Activated CD4-positive, alpha-beta T cell treated with anti-CD3 and anti-CD28 coated beads for 24 hours (primary cell): Measurements from ENCODE around the gene C9orf85.
A peak's percentile ranks its signal among the peaks of the same experiment; 100 is the strongest.

Experiments used
- DNase-seq, 2 donors: peaks; one replicate each; pipeline ENCODE4 v3.0.0-alpha.2; 2020; ENCODE audit warnings: low read depth in 2 of 2

Gene C9orf85

DNA sequence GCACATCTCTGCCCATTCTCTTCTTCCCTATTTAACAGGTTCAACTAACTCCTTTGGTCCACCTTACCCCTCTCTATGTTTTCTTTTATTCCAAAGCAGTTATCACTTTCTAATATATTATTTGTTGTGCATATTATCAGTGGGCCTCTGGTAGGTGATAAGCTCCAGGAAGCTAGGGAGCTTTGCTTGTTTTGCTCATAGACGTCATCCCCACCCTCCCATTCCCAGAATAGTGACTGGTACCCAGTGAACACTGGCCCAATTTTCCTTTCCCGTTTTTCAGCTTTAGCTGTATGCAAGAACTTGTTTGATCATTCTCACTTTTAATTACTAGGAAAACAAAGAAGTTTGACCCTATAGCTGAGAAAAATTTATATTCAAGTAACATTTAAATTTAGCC, 7.4 kb upstream of the C9orf85 start:
- DNase-seq: no peak

DNA sequence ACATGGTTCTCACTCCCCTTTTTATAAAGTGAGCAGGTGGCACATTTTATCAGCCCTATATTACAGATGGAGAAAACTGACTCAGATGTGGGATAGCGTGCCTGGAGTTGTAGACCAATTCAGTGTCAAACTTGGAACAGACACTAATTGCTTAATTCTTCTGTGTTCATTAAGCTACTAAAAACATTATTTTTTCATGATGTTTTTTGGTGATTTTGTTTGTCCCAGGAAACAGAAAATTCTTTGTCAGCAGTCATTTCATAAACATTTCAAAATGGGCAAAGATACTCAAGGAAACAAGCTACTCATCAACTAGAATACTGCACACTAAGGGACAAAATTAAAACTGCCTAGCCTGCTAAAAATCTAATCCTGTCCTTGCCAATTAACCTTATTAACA, 2.6 kb upstream of the C9orf85 start:
- no peak for DNase-seq

DNA sequence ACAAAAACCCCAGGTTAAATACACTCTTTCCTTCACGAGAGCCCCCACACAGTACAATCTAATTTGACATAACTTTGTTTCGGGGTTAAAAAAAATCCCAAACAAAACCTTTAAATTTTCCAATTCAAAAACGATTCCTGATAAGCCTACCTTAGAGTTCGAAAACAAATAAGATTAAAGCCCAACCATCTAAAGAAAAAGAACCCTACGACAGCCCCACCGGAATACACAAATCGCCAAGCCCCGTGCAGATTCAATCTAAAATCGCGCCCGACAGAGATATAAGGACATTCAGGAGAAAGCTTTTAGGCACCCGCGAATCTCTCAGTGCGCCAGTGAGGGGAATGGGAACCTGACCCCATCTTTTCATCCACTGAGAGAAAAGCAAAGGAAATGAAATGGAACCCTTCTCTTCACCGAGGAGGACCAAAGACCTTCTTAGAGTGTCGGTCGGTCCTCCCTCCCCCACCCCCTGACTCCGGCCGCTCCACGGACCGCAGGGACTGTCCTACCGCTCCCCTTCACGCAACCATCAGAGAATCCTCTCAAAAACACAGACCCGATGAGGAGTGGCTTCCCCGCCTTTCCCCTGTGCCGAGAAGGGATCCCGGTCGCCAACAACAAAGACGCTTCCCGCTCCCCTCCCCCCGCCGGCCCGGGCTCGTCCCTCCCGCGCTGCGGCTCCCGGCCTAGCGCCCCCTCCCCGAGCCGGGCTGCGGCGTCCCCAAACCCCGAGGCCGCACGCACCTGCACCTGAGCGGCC, 1.4 kb upstream of the C9orf85 start:
- DNase-seq: peak in 1 of 2 donors; percentile 30

DNA sequence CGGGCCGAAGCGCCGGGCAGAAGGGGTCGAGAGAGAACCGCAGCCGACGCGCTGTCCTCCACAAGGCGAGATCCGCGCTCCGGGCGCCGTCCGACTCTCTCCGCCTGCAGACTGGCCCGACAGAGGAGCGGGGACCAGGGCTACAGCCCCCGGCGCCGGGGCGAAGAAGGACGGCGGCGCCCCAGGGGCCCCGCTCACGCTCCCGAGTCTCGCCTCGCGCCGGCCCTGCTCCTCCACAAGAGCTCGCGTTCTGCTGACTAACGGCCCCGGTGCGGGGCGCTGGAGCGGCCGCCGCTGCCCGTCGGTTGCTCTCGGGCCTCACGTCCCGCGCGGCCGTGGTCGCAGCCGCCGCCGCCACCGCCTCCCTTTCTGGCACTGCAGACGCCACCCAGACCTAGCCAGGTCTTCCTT, 784 bp upstream of the C9orf85 start:
- peak in 1 of 2 donors; percentile 10 for DNase-seq

DNA sequence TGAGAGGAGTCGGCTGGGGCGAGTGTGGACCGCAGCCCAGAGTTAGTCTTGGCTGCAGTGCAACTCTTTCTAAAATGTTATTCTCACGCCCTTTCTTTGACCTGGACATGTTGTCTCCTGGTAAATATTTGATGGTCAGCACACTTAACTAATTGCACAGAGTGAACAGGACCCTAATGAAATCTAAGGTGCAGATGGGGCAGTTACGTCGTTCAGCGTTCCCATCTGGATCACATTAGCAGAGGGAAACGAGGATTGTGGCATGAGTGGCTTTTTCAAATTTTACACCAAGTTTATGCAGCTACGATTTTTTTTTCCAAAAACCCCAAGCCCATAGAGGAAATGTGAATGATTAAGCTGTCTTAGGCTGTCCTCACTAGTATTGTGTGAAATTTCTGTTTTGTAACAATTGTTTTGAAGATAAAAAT, 483 bp downstream of the C9orf85 start:
- no peak for DNase-seq

DNA sequence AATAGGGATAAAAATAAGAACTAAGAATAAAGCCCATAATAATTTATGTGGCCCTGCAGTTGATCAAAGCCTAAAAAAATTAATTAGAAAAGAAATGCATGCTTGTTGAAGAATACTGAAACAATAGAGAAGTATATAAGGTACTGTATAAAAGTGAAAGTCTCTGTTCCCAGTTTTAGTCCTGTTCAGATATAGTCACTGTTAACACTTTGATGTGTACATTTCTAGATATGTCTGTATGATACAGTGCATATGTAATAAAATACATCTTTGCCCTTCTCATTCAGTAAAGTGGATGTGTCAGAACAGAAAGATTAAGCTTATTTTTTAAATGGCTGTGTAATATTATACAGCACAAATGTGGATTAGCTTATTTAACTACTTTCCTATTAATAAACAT, 4.1 kb downstream of the C9orf85 start:
- DNase-seq: no peak

DNA sequence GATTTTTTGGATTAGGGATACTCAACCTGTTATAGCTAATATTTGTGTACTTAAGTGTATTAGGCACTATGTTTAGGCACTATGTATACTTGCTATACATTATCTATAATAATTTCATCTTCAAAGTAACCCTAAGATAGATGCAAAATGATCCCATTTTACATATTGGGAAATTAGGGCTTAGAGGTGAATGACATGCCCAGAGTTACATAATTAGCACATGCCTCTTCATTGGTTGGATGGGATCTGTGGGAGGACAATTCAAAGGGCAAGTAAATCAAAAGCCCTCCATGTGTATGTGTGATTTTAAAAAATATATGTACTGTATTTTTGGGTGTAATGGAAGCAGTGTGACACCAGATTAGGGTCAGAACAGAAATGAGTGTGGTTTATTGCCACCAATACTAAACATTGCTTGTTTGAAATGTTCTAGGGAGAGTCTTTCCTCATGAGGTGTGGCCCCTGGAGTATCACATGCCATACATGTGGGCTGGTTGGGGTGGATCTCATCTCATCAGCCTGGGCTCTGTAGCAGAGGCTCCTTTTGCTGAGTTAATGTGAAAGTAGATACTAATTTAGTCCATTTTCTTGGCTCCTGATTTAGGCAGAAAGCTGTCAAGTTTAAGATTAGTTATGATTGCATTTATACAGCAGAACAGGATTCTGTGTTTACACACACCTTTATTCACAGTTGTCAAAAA, 5.5 kb downstream of the C9orf85 start:
- DNase-seq: no peak

DNA sequence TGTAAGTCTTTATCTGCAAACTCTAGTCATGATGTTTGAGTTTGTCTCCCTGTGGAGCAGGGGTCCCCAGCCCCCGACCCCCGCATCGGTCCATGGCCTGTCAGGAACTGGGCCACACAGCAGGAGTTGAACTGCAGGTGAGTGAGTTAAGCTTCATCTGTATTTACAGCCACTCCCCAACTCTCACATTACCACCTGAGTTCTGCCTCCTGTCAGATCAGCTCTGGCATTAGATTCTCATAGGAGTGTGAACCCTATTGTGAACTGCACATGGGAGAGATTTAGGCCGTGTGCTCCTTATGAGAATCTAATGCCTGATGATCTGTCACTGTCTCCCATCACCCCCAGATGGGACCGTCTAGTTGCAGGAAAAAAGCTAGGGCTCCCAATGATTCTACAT, 7.0 kb downstream of the C9orf85 start:
- DNase-seq: no peak

DNA sequence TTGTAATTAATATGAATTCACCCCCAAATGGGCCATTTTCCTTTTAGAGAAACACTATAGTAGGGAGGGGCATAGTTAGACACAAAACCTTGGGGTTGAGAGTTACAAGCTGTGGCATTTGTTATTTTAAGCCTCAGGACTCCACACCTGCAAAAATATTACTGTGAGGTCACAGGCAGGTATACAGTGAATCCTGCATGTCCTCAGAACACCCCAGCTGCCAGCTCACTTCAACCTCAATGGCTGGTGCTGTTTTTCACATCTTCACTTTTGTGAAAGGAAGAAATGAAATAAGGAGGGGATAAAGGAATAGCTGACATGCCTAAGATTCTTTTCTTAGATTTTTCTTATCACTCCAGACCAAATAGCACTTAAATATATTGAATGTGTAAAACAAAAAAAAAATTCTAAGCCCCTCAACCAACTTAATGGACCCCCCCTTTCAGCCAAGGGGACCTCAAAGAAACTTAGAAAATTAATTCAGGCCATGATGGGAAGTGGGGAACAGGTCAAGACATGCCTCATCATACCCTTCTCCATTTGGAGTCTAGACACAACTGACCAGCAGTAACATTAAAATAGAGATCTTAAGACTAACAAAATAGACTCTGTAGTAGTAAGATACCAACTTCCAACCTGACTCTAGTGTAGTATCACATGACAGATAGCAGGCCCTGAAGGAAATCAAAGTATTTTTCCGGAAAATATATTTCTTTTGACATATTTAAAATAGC, 9.2 kb downstream of the C9orf85 start:
- no peak for DNase-seq

DNA sequence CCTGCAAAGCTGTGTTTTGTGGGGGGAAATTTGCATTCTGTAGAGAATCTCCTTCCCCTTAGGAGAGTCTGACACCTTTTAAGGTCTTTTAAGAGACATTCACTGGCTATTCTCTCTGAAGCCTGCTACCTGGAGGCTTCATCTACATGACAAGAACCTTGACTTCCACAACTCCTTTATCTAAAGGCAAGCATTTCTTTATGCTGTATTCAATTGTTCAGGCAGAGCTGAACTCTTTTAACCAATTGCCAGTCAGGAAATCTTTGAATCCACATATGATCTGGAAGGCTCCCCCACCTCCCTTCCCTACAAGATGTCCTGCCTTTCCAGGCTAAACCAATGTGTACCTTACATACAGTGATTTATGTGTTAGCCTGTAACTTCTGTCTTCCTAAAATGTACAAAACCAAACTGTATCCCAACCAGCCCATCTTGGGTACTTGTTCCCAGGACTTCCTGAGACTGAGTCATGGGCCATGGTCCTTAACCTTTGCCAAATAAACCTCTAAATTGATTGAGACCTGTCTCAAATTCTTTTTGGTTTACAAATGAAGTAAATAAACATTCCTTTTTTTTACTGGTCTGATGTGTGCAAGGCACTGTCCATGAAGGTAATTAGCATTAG, 9.9 kb downstream of the C9orf85 start:
- DNase-seq: no peak

DNA sequence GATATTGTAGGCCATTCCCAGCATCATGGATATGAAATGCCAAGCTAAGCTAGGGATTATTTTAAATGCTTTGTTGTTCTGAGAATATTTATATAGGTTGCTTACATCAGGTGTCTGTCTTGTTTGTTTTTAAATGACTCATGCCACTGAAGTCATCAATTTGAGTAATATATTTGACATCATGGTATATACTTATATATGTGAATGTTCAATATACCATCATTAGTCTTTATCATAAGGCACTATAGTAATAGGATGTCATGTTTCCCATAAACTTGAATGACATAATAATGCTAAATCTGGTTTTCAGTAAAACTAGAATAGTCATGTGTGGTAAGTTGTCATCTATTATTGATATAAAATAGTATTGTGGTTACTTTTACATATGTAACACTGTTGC, 13.1 kb downstream of the C9orf85 start:
- no peak for DNase-seq

DNA sequence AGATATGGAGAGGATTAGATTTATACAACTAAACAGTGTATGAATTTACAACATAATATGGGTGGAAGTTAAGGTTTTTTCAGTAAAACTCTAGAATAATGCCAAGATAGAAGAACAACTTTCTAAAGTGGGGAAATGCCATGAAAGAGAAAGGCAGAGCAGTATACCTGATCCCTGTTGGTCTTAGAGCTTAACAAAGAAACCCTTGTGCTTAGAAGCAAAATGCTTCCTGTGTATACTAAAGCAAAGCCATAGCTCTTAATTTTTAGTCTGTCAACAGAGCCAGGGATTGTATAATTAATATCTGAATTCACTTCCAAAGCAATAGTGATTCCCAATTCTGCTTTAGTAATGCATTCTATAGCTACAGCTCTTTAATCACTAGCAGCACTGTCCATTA, 14.4 kb downstream of the C9orf85 start:
- no peak for DNase-seq

DNA sequence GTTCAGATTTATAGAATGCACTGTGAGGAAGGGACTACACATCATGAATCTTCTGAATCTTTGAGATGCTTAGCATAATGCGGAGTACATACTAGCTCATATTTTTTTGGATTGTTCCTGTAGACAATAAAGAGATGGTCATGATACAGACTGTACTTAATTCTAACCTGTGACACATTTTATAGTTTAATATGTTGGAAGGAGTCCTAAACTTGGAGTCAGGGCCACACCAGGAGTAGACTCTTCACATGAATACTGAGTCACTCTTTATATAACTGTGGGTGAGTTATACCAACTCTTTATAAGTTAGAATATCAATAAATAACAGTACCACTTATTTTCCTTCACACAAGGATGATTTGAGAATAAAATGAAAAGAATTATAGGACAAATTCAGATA, 16.9 kb downstream of the C9orf85 start:
- no peak for DNase-seq

DNA sequence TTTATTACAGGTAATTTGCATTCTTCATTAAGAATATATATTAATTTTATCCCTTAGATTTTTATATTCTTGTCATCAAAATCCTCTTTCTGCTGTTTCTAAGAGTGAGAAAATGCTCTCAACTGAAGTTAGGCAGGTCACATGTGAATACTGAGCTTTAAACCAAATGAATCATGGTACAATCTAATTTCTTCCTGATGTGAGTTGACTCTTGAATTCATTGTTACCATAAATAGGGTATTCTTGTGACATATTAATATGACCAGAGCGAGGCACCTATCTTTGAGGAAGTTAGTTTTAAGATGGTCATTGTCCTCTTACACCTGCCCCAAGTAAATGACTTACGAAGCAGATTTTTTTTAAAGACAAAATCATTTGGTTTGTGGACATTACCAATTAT, 17.4 kb downstream of the C9orf85 start:
- DNase-seq: no peak

DNA sequence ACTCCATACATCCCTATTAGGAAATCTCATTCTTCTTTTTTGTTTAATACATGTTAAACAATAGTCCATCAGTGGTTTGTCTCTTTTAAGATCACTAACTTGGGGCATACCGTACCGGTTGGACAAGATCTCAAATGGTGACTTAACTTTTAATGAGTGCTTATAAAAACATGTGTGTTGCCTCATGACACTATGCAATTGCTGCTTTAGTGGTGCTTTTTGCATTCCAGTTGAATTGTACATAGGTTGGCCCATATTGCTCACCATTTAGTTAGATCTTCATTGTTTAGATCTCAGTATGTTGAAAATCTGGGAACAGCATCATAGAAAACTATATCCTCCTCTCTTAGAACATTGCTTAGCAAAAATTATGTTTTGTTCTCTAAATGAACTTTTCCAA, 17.8 kb downstream of the C9orf85 start:
- DNase-seq: no peak

DNA sequence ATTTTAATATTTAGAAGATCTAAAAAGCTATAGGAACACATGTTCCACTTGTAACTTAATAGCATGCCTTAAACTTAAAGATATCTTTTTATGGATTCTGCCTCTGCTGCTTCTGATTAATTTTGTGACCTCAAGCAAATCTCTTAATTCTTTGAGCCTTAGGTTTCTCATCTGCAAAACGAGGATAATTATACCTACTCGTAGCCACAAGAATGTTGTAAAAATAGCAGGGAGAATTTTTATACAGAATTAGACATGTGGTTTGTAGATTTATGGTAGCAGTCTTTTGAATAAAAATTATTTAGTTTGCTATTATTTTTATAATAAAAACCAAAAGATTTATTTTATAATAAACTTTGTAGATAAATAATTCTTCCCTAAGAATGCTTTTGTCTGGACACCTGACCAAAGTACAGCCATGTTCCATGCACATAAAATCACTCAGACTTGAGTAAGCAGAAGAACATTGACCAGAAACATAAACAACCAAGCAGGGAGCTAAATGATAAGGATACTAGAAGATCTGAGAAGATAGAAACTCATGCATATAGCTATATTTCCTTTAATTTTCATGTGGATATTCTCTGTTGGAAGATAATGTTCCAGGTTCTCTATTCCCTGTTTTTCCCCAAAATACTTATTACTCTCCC, 18.5 kb downstream of the C9orf85 start:
- no peak for DNase-seq

DNA sequence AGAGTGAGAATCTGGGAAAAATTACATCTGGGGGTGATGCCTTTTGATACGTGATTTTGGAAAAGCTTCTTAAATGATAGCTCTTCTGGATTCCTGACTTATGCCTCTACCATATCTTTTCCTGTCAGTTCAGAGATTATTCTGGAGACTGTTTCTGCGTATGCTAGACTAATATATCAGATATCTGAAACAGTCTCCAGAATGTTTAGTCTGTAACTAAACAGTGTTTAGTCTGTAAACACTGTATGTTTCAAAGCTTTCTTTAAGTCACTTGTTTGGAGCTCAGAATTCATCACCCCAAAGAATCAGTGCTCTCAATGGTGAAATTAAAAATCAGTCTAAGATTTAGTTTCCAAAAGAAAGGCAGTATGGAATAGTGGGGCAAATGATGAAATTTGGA, 19.7 kb downstream of the C9orf85 start:
- no peak for DNase-seq

DNA sequence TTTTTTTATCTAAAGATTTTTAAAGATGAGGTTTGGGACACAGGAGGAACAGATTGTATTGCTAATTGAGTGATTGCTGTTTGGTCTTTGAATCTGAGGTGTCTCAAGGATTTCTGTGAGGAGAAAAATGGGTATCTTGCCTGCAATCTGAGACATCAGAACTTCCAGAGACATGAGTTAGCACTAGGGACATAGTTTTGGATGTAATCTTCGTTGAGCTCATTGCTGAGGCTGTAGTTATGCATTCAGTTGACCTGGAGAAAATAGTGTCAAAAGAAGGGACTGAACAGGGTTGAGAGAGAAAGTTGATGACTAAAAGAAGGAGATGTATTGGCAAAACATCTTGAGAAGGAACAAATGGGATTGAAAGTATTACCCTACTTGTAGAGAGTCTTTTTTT, 24.6 kb downstream of the C9orf85 start:
- DNase-seq: no peak

DNA sequence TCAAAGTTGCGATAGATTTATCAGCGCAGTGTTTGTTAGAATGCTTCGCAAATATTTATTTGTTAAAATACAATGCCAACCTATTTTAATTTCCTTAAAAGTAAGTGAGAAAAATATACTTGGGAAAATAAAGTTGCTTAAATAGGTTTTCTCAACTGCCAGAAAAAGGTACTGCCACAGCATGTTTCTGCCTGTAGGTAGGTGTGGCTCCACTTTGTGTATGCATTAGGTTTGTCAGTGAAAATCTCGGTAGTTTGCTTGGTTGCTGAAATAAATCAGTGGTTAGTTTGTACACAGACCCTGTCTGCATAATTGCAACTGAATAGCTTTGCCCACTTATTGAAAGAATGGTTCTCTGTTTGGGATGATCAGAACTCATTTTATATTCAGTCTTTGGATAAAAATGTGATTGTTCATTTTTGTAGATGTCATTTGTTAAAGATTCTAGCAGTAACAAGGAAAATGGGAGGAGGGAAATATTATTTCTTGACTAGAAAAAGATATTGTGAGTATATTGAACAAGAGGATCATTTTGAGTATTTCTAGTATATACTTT, 25.7 kb downstream of the C9orf85 start:
- DNase-seq: no peak

DNA sequence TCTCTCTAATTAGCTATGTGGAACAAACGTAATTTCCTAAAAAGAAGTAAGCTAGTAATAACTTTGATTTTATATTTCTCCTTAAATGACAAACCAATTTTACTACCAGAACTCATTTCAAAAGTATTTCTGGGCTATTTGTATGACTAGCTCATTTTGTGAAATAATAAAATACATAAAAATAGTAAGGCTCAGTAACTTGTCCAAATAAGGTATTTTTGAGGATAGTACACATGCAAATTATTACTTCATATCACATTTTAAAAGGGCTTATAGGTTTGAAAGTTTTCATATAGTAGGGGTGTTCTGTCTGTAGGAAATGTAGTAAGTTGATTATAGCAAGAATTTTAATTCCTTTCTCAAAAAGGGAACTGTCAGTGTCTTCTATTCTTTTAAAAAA, 26.5 kb downstream of the C9orf85 start:
- no peak for DNase-seq

DNA sequence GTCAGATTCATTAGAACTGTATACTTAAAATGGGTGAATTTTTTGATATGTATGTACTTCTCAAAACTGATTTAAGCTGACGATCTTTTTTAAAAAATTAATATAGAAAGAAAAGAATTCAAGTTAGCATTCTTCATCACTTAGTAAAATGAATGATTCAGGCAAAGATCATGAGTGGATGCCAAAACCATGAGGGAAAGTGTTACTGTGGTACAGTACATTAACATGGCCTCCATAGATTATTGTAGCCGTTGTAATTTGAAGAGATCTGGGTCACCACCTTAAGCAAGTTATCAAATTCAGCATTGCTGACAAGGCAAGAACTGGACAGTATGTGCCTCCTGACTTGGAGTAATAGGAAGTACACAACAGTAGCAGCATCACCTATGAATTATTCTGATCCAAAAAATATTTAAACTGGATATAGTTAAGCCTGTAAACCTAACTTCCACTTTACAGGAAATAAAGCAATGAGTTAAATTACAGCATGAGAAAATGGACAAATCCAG, 29.7 kb downstream of the C9orf85 start:
- DNase-seq: no peak
